Measurements from ENCODE around the gene OS9.
A peak's percentile ranks its signal among the peaks of the same experiment; 100 is the strongest.

The OS9 gene

GRCh38 chr12:57739387-57739786, 45.5 kb downstream of the OS9 start:
- H3K36me3 ChIP-seq (ENCODE audit: control insufficient read depth, insufficient read depth, low read length) = peaks cover 4% of the 10 kb centered on the region

GRCh38 chr12:57739914-57740538, 46.1 kb downstream of the OS9 start:
- no peak overlapping the region for H3K4me3 ChIP-seq (replicated peaks; ENCODE audit: low read depth, low read length)
- no peak for DNase-seq (ENCODE audit: extremely low read depth, insufficient read length)
- peaks cover 4% of the 10 kb centered on the region for H3K36me3 ChIP-seq (ENCODE audit: control insufficient read depth, insufficient read depth, low read length)
- TF ChIP-seq CTCF (IDR thresholded peaks at IDR 0.05; ENCODE audit: insufficient read depth, low read length, poor library complexity, severe bottlenecking) = no peak
- no peaks in the 10 kb centered on the region for H3K27me3 ChIP-seq (replicated peaks; ENCODE audit: control insufficient read depth, insufficient read depth, low read length)

More at GRCh38 chr12:57739387-57739786, 45.5 kb downstream of the OS9 start:
- Histone ChIP-seq H3K27me3 (replicated peaks; ENCODE audit: control insufficient read depth, insufficient read depth, low read length) (no peaks in the 10 kb centered on the region), H3K4me3 (replicated peaks; ENCODE audit: low read depth, low read length) (no peak overlapping the region)
- DNase-seq (ENCODE audit: extremely low read depth, insufficient read length) = no peak
- no peak for TF ChIP-seq CTCF (IDR thresholded peaks at IDR 0.05; ENCODE audit: insufficient read depth, low read length, poor library complexity, severe bottlenecking)

GRCh38 chr12:57740656-57741412, 46.9 kb downstream of the OS9 start:
- no peak for TF ChIP-seq CTCF (IDR thresholded peaks at IDR 0.05; ENCODE audit: insufficient read depth, low read length, poor library complexity, severe bottlenecking)
- Histone ChIP-seq H3K4me3 (replicated peaks; ENCODE audit: low read depth, low read length) (peak overlapping the region; percentile 65), H3K36me3 (ENCODE audit: control insufficient read depth, insufficient read depth, low read length) (peaks cover 4% of the 10 kb centered on the region), H3K27me3 (replicated peaks; ENCODE audit: control insufficient read depth, insufficient read depth, low read length) (no peaks in the 10 kb centered on the region)
- peak; percentile 72 for DNase-seq (ENCODE audit: extremely low read depth, insufficient read length)

- Histone ChIP-seq H3K27me3 (replicated peaks; ENCODE audit: control insufficient read depth, insufficient read depth, low read length) (no peaks in the 10 kb centered on the region), H3K36me3 (ENCODE audit: control insufficient read depth, insufficient read depth, low read length) (peaks cover 4% of the 10 kb centered on the region), H3K4me3 (replicated peaks; ENCODE audit: low read depth, low read length) (peak overlapping the region; percentile 65)
- DNase-seq (ENCODE audit: extremely low read depth, insufficient read length) = no peak
- no peak for TF ChIP-seq CTCF (IDR thresholded peaks at IDR 0.05; ENCODE audit: insufficient read depth, low read length, poor library complexity, severe bottlenecking)
Observed at GRCh38 chr12:57741413-57741789, 47.5 kb downstream of the OS9 start.

- H3K27me3 ChIP-seq (replicated peaks; ENCODE audit: control insufficient read depth, insufficient read depth, low read length) = no peaks in the 10 kb centered on the region
- H3K4me3 ChIP-seq (replicated peaks; ENCODE audit: low read depth, low read length) = peak overlapping the region; percentile 65
- peaks cover 4% of the 10 kb centered on the region for H3K36me3 ChIP-seq (ENCODE audit: control insufficient read depth, insufficient read depth, low read length)
- peak; percentile 72 for DNase-seq (ENCODE audit: extremely low read depth, insufficient read length)
- peak; percentile 79 for TF ChIP-seq CTCF (IDR thresholded peaks at IDR 0.05; ENCODE audit: insufficient read depth, low read length, poor library complexity, severe bottlenecking)
Observed at GRCh38 chr12:57741844-57742738, 48.2 kb downstream of the OS9 start.

Data from GM06990 (cell line).